ENCODE results near the gene PHYKPL. TPM values are rescaled to one million over a fixed set of nuclear protein-coding genes. Genes with fewer than 3 reads are reported as not detected.
"Not testable (repeated sequence)": the region's sequence is repeated elsewhere in the genome, so short reads cannot be mapped to it uniquely, and the experiment has no call there.

PHYKPL gene
- total and polyA plus RNA-seq, 2 donors (not counting 1 experiment from before 2014, with no cell fraction given), result 18.1 to 44.8 TPM

DNA sequence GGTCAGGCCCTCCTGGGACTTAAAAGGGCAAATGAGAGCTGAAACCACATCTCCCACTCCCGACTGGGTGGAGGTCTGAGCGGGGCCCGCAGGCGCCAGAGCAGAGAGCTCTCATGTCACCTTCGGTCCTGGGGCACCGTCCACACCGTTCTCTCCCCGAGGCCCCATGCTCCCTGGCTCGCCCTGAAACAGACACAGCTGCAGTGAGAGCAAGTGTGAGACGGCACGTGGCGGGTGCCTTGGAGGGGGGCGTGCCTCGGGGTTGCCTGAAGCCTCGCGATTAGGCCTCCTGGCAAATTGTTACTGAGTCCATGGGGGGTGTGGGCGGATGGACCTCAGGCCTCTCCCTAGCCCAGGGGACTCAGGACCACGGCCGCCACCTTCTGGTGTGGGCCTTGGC, 24.1 kb upstream of the PHYKPL start:
- no peaks in the 10 kb centered on the region for H3K36me3 ChIP-seq (ENCODE audit: control insufficient read depth, insufficient read depth, low read length)
- no peak for TF ChIP-seq EZH2 (IDR thresholded peaks at IDR 0.05; ENCODE audit: low read length, missing control alignments)
- TF ChIP-seq, protein P1, sequence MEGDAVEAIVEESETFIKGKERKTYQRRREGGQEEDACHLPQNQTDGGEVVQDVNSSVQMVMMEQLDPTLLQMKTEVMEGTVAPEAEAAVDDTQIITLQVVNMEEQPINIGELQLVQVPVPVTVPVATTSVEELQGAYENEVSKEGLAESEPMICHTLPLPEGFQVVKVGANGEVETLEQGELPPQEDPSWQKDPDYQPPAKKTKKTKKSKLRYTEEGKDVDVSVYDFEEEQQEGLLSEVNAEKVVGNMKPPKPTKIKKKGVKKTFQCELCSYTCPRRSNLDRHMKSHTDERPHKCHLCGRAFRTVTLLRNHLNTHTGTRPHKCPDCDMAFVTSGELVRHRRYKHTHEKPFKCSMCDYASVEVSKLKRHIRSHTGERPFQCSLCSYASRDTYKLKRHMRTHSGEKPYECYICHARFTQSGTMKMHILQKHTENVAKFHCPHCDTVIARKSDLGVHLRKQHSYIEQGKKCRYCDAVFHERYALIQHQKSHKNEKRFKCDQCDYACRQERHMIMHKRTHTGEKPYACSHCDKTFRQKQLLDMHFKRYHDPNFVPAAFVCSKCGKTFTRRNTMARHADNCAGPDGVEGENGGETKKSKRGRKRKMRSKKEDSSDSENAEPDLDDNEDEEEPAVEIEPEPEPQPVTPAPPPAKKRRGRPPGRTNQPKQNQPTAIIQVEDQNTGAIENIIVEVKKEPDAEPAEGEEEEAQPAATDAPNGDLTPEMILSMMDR (conservative IDR thresholded peaks at IDR 0.05 in 1 of 2, IDR thresholded peaks at IDR 0.05 in 1 of 2; ENCODE audit: low read depth in 1 of 2, low read length in 2 of 2), result no peak
- no peak overlapping the region for H3K9ac ChIP-seq (ENCODE audit: insufficient read depth, low read length)
- H3K27ac ChIP-seq (ENCODE audit: insufficient read depth, low read length), result no peak overlapping the region
- H3K4me2 ChIP-seq (ENCODE audit: extremely low read depth, insufficient read depth, low read length), result no peak overlapping the region
- H3K27me3 ChIP-seq (ENCODE audit: control insufficient read depth, insufficient read depth, low read length), result no peaks in the 10 kb centered on the region
- no peaks in the 10 kb centered on the region for H3K4me1 ChIP-seq (ENCODE audit: control insufficient read depth, extremely low read depth, insufficient read depth, low read length)
- no peaks in the 10 kb centered on the region for H3K79me2 ChIP-seq (ENCODE audit: control insufficient read depth, insufficient read depth, low read length)
- H3K4me3 ChIP-seq (replicated peaks in 1 of 4; ENCODE audit: control extremely low read depth in 1 of 4, insufficient read depth in 1 of 4, low read depth in 3 of 4, low read length in 4 of 4), result no peak overlapping the region
- no peak overlapping the region for H2AFZ ChIP-seq (ENCODE audit: low read length)
- DNase-seq (ENCODE audit: low read depth in 2 of 2), result no peak
- H4K20me1 ChIP-seq (ENCODE audit: control insufficient read depth, extremely low read depth, insufficient read depth, low read length), result no peaks in the 10 kb centered on the region
- H3K9me3 ChIP-seq (ENCODE audit: control insufficient read depth, insufficient read depth, low read depth, low read length), result no peaks in the 10 kb centered on the region

DNA sequence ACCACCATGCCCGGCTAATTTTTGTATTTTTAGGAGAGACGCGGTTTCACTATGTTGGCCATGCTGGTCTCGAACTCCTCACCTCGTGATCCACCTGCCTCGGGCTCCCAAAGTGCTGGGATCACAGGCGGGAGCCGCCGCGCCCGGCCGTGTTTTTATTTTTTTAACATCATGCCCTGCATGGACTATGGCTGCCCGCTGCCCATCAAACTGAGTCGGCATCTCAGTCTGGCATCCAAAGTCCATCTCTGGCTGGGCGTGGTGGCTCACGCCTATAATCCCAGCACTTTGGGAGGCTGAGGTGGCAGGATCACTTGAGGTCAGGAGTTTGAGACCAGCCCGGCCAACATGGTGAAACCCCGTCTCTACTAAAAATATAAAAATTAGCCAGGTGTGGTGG, 21.0 kb upstream of the PHYKPL start:
- not testable (repeated sequence) for DNase-seq (ENCODE audit: low read depth in 2 of 2); H3K36me3 ChIP-seq (ENCODE audit: control insufficient read depth, insufficient read depth, low read length); H3K4me2 ChIP-seq (ENCODE audit: extremely low read depth, insufficient read depth, low read length)

DNA sequence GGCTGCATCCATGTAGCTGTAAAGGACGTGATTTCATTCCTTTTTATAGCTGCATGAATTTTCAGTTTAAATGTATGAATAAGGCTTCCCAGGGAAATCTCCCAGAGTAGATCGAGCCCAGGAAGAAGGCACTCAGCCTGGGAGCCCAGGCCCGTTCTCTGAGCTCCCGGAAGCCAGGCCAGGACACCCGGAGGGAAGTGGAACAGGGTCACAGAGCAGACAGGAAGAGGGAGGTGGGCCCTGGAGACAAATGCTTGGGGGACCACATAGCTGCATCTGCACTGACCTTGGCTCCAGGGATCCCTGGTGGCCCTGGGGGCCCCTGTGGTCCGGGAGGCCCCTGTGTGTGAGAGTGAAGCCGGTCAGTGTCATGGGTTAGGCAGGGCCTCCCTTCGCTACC, 19.7 kb upstream of the PHYKPL start:
- no peak overlapping the region for H2AFZ ChIP-seq (ENCODE audit: low read length)
- no peak overlapping the region for H3K4me3 ChIP-seq (replicated peaks in 1 of 4; ENCODE audit: control extremely low read depth in 1 of 4, insufficient read depth in 1 of 4, low read depth in 3 of 4, low read length in 4 of 4)
- no peaks in the 10 kb centered on the region for H4K20me1 ChIP-seq (ENCODE audit: control insufficient read depth, extremely low read depth, insufficient read depth, low read length)
- H3K9ac ChIP-seq (ENCODE audit: insufficient read depth, low read length), result no peak overlapping the region
- no peak for DNase-seq (ENCODE audit: low read depth in 2 of 2)
- no peaks in the 10 kb centered on the region for H3K79me2 ChIP-seq (ENCODE audit: control insufficient read depth, insufficient read depth, low read length)
- H3K36me3 ChIP-seq (ENCODE audit: control insufficient read depth, insufficient read depth, low read length), result no peaks in the 10 kb centered on the region
- H3K27ac ChIP-seq (ENCODE audit: insufficient read depth, low read length), result no peak overlapping the region
- H3K27me3 ChIP-seq (ENCODE audit: control insufficient read depth, insufficient read depth, low read length), result no peaks in the 10 kb centered on the region
- H3K4me2 ChIP-seq (ENCODE audit: extremely low read depth, insufficient read depth, low read length), result no peak overlapping the region
- H3K4me1 ChIP-seq (ENCODE audit: control insufficient read depth, extremely low read depth, insufficient read depth, low read length), result no peaks in the 10 kb centered on the region
- TF ChIP-seq EZH2 (IDR thresholded peaks at IDR 0.05; ENCODE audit: low read length, missing control alignments), result no peak
- TF ChIP-seq, protein P1 (conservative IDR thresholded peaks at IDR 0.05 in 1 of 2, IDR thresholded peaks at IDR 0.05 in 1 of 2; ENCODE audit: low read depth in 1 of 2, low read length in 2 of 2), result no peak
- no peaks in the 10 kb centered on the region for H3K9me3 ChIP-seq (ENCODE audit: control insufficient read depth, insufficient read depth, low read depth, low read length)

More for the DNA sequence above, 21.0 kb upstream of the PHYKPL start:
- not testable (repeated sequence) for H3K9me3 ChIP-seq (ENCODE audit: control insufficient read depth, insufficient read depth, low read depth, low read length); H3K4me3 ChIP-seq (replicated peaks in 1 of 4; ENCODE audit: control extremely low read depth in 1 of 4, insufficient read depth in 1 of 4, low read depth in 3 of 4, low read length in 4 of 4); H3K27ac ChIP-seq (ENCODE audit: insufficient read depth, low read length); H2AFZ ChIP-seq (ENCODE audit: low read length); H3K79me2 ChIP-seq (ENCODE audit: control insufficient read depth, insufficient read depth, low read length); H3K27me3 ChIP-seq (ENCODE audit: control insufficient read depth, insufficient read depth, low read length); H4K20me1 ChIP-seq (ENCODE audit: control insufficient read depth, extremely low read depth, insufficient read depth, low read length); H3K9ac ChIP-seq (ENCODE audit: insufficient read depth, low read length); H3K4me1 ChIP-seq (ENCODE audit: control insufficient read depth, extremely low read depth, insufficient read depth, low read length)
